ENCODE results near the gene KIFAP3.
A peak's percentile ranks its signal among the peaks of the same experiment; 100 is the strongest.

Gene KIFAP3

GRCh38 chr1:169894424-169895145 is 179.9 kb downstream of the KIFAP3 start:
- no peaks in the 10 kb centered on the region for H3K27me3 Mint-ChIP-seq
- H3K9me3 Mint-ChIP-seq = no peaks in the 10 kb centered on the region
- H3K4me1 Mint-ChIP-seq = peaks cover 30% of the 10 kb centered on the region
- H3K4me3 Mint-ChIP-seq = peak overlapping the region; percentile 87
- no peaks in the 10 kb centered on the region for H3K36me3 Mint-ChIP-seq
- H3K27ac Mint-ChIP-seq = peak overlapping the region; percentile 100

DNA sequence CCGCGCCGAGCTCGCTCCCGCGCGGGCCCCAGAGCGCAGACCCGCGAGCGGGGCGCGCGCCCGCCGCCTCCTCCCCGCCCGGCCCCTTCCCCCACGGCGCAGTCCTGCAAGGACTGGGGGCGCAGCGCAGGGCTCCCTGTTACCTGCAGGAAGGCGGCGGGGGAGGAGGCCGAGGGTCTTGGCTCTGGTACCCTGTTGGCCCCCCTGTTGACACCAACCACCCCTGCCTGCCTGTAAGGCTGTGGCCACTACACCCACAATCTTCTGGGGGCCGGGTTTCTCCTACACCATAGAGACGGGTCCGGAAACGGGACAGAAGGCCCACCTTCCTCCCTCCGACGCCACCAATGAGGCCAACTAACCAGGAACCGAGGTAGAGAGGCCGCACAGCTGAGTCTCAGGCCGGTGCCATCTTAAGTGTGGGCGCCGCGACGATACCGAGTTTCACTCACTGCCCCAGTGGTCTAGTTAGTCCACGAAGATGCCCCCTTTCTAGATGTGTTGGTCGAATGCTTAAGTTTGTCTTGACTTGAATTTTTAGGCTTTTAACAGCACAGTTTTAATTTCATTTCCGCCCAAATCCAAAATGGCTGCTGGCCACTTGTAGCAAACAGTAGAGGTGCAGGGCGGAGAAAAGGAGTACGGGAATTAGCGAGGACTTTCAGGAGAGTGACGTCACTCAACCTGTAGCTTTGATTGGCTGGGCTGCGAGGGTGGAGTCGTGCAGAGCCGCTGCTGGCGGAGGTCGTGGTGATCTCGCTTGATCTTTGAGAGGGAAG is 180.7 kb downstream of the KIFAP3 start, which contains the start of gene SCYL3:
TSS of gene SCYL3 (minus strand) at position 252 of the 779 bp plus-strand sequence. CDS start 5,056 bp downstream, outside the sequence.
- Mint-ChIP-seq H3K9me3 (no peaks in the 10 kb centered on the region), H3K27ac (peak within 1 kb of the TSS; percentile 100), H3K4me3 (peak within 1 kb of the TSS; percentile 87), H3K36me3 (no peaks in the 10 kb centered on the region), H3K27me3 (no peaks in the 10 kb centered on the region), H3K4me1 (peaks cover 38% of the 10 kb centered on the region)

DNA sequence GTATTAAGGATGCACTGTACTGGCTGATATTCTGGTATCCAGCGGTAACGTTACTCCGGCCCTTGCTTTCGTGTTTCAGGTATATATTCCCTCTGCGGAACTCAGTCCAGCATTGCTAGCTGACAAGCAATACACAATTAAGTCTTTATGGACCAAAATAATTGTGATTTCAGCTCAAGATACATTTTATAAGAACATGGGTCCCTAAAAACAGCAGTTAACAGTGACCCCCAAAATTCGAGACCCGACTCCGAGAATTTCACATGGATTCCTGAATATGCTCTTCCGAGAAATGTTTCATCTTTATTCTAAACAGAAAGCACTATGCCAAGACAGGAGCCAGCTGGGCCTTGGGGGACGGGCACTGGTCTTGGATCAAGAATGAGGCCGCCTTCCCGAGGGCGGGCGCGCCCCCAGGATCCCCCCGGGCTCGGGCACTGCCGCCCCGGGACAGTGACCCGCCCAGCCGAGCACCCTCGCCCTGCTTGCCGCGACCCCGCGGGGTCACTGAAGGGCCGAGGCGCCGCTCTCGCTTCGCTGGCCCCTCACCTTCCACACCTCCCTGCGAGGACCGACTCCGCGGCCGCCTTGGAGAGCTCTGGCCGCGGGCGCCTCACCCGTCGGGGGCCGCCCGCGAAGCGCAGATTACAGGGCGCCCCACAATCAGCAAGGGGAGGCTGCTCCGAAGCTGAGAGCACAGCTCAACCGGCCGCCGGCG is 181.4 kb downstream of the KIFAP3 start:
- peak overlapping the region; percentile 89 for H3K27ac Mint-ChIP-seq
- no peaks in the 10 kb centered on the region for H3K27me3 Mint-ChIP-seq
- H3K4me1 Mint-ChIP-seq = peaks cover 45% of the 10 kb centered on the region
- H3K9me3 Mint-ChIP-seq = no peaks in the 10 kb centered on the region
- H3K36me3 Mint-ChIP-seq = peaks cover 5% of the 10 kb centered on the region
- peak overlapping the region; percentile 87 for H3K4me3 Mint-ChIP-seq

DNA sequence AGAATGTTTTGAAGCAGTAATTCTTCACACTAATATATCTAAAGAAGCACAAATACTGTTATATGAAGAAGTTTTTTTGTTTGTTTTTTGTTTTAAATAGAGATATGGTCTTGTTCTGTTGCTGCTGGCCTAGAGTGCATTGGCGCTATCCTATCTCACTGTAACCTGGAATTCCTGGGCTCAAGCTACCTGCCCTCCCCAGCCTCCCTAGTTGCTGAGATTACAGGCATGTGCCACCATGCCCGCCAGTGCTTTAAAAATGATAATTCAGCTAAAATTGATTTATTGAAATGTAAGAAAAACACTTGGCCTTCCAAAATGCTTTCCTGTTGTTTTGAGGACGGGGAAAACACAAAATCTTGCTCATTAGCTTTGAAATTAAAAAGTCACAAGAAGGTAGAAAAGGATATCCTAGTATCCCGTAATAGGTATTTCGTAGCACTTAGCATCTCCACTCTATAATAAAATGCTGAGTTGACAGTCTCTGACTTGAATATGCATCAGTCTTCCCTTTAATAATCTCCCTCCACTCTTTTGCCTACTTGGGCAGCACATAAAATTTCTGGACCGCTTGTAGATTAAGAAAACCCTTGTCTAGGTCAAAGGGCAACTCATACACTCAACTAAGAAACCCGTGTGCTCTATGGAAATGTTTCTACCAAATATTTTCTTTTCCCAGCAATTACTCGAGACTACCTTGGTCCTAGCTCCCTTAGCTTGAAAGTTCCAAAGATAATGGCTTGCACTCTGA is 182.1 kb downstream of the KIFAP3 start:
- Mint-ChIP-seq H3K27me3 (no peaks in the 10 kb centered on the region), H3K4me1 (peaks cover 47% of the 10 kb centered on the region), H3K4me3 (peak overlapping the region; percentile 87), H3K27ac (peak overlapping the region; percentile 89), H3K9me3 (no peaks in the 10 kb centered on the region), H3K36me3 (peaks cover 7% of the 10 kb centered on the region)

GRCh38 chr1:169891539-169891885 is 183.0 kb downstream of the KIFAP3 start:
- Mint-ChIP-seq H3K36me3 (peaks cover 10% of the 10 kb centered on the region), H3K4me1 (peaks cover 52% of the 10 kb centered on the region), H3K27me3 (no peaks in the 10 kb centered on the region), H3K9me3 (no peaks in the 10 kb centered on the region), H3K4me3 (peak overlapping the region; percentile 87), H3K27ac (peak overlapping the region; percentile 89)

- H3K27ac Mint-ChIP-seq = peak overlapping the region; percentile 89
- no peaks in the 10 kb centered on the region for H3K27me3 Mint-ChIP-seq
- H3K9me3 Mint-ChIP-seq = no peaks in the 10 kb centered on the region
- H3K4me1 Mint-ChIP-seq = peaks cover 56% of the 10 kb centered on the region
- H3K36me3 Mint-ChIP-seq = peaks cover 10% of the 10 kb centered on the region
- H3K4me3 Mint-ChIP-seq = peak overlapping the region; percentile 87
These were observed 183.5 kb downstream of the KIFAP3 start for GRCh38 chr1:169890761-169891538.

DNA sequence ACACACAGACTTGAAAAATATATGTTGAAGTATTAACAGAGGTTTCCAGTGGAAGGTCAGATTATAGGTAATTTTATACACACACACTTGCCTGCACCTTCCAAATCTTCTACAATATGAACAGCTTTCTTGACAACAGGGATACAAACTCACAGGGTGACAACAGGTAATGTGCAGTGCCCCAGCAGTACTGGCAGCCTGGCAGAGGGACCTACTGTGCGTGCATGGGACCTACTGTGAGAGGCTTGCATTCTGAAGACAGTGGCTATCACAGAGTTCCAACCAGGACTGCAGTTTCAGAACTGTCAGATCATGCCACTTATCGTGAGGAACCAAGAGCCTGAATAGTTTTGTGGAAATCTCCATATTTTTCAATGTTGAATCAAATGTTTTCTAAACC is 184.6 kb downstream of the KIFAP3 start:
- Mint-ChIP-seq H3K4me1 (peaks cover 64% of the 10 kb centered on the region), H3K36me3 (peaks cover 15% of the 10 kb centered on the region), H3K27ac (peak overlapping the region; percentile 47), H3K27me3 (no peaks in the 10 kb centered on the region), H3K4me3 (no peak overlapping the region), H3K9me3 (no peaks in the 10 kb centered on the region)

GRCh38 chr1:169886931-169887330 is 187.6 kb downstream of the KIFAP3 start:
- Mint-ChIP-seq H3K9me3 (no peaks in the 10 kb centered on the region), H3K4me1 (peaks cover 62% of the 10 kb centered on the region), H3K27ac (no peak overlapping the region), H3K4me3 (no peak overlapping the region), H3K36me3 (peaks cover 21% of the 10 kb centered on the region), H3K27me3 (no peaks in the 10 kb centered on the region)

DNA sequence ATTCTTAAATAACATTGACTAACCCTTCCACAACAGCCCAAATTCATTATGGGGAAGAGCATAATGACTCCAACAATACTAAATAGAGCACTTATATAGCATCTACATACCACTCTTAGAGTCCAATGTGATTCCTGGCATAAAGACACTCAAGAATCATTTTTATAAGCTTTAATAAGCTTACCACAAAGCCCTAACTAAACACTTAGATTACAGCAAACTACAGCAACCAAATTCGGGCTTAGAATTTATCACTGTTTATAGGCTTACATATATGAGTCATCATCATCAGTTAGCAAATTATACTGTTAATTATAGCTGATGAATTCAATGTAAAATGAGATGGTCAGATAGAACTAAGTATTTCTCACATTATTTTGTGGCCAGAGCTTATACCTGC is 188.1 kb downstream of the KIFAP3 start:
- H3K9me3 Mint-ChIP-seq = no peaks in the 10 kb centered on the region
- peaks cover 21% of the 10 kb centered on the region for H3K36me3 Mint-ChIP-seq
- peaks cover 56% of the 10 kb centered on the region for H3K4me1 Mint-ChIP-seq
- no peak overlapping the region for H3K4me3 Mint-ChIP-seq
- H3K27me3 Mint-ChIP-seq = no peaks in the 10 kb centered on the region
- H3K27ac Mint-ChIP-seq = no peak overlapping the region

GRCh38 chr1:169885207-169885606 is 189.3 kb downstream of the KIFAP3 start:
- Mint-ChIP-seq H3K4me1 (peaks cover 47% of the 10 kb centered on the region), H3K27ac (no peak overlapping the region), H3K36me3 (peaks cover 21% of the 10 kb centered on the region), H3K4me3 (no peak overlapping the region), H3K27me3 (no peaks in the 10 kb centered on the region), H3K9me3 (no peaks in the 10 kb centered on the region)

DNA sequence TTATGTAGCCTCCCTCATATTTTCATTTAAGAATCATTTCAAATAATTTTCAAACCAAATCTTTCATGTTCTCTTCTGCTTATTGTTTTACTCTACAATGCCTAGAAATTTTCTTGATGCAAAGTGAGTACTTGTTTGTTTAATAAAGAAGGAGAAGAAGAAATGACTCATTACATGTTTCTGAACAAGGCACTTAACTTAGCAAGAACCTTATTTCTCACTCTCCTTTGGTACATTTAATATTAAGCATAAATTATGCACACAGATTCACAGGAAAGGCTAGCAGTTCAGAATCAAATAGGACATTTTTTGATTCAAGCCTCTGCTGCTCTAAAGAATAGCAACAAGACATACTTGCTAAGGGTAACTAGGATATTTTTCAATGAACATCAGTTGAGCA is 189.9 kb downstream of the KIFAP3 start:
- peaks cover 49% of the 10 kb centered on the region for H3K4me1 Mint-ChIP-seq
- no peaks in the 10 kb centered on the region for H3K9me3 Mint-ChIP-seq
- no peaks in the 10 kb centered on the region for H3K27me3 Mint-ChIP-seq
- peaks cover 21% of the 10 kb centered on the region for H3K36me3 Mint-ChIP-seq
- no peak overlapping the region for H3K4me3 Mint-ChIP-seq
- H3K27ac Mint-ChIP-seq = no peak overlapping the region

GRCh38 chr1:169882039-169882511 is 192.4 kb downstream of the KIFAP3 start:
- Mint-ChIP-seq H3K4me3 (no peak overlapping the region), H3K36me3 (peaks cover 19% of the 10 kb centered on the region), H3K9me3 (no peaks in the 10 kb centered on the region), H3K27ac (no peak overlapping the region), H3K4me1 (peaks cover 49% of the 10 kb centered on the region), H3K27me3 (no peaks in the 10 kb centered on the region)

GRCh38 chr1:169879034-169879840 is 195.3 kb downstream of the KIFAP3 start:
- H3K27ac Mint-ChIP-seq = peak overlapping the region; percentile 79
- H3K4me3 Mint-ChIP-seq = no peak overlapping the region
- peaks cover 20% of the 10 kb centered on the region for H3K36me3 Mint-ChIP-seq
- no peaks in the 10 kb centered on the region for H3K27me3 Mint-ChIP-seq
- H3K4me1 Mint-ChIP-seq = peaks cover 34% of the 10 kb centered on the region
- no peaks in the 10 kb centered on the region for H3K9me3 Mint-ChIP-seq

- Mint-ChIP-seq H3K4me3 (no peak overlapping the region), H3K4me1 (peaks cover 40% of the 10 kb centered on the region), H3K27ac (peak overlapping the region; percentile 79), H3K9me3 (no peaks in the 10 kb centered on the region), H3K27me3 (no peaks in the 10 kb centered on the region), H3K36me3 (peaks cover 27% of the 10 kb centered on the region)
These were observed 196.0 kb downstream of the KIFAP3 start for GRCh38 chr1:169878498-169878897.
